GM18870 (cell line): ENCODE measurements around the gene ZSCAN31.
"Not testable (repeated sequence)": the region's sequence is repeated elsewhere in the genome, so short reads cannot be mapped to it uniquely, and the experiment has no call there.

Experiments
- ATAC-seq: cut with Tn5 transposase; IDR thresholded peaks from one replicate; pipeline ENCODE4 v1.9.1; 2021; ENCODE audit warnings: moderate library complexity; ENCODE audit not compliant: unreplicated experiment

Gene ZSCAN31

GRCh38 chr6:28323813-28324424, 12.0 kb downstream of the ZSCAN31 start:
- ATAC-seq = no peak

GRCh38 chr6:28322661-28323060, 13.3 kb downstream of the ZSCAN31 start:
- ATAC-seq = no peak

DNA sequence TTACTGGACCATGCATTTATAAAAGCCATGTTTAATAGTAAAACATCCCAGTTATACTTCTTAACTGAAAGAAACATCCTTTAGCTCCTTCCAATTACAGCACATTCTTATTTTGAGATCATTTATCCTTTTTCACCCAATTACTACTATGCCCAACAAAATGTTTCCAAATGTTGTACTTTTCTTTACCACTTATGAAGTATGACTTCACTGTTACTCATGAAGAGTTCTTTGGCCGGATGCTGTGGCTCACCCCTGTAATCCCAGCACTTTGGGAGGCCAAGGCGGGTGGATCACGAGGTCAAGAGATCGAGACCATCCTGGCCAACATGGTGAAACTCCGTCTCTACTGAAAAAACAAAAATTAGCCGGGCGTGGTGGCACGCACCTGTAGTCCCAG, 18.1 kb downstream of the ZSCAN31 start:
- ATAC-seq = not testable (repeated sequence)

GRCh38 chr6:28315628-28316027, 20.3 kb downstream of the ZSCAN31 start:
- ATAC-seq = no peak

DNA sequence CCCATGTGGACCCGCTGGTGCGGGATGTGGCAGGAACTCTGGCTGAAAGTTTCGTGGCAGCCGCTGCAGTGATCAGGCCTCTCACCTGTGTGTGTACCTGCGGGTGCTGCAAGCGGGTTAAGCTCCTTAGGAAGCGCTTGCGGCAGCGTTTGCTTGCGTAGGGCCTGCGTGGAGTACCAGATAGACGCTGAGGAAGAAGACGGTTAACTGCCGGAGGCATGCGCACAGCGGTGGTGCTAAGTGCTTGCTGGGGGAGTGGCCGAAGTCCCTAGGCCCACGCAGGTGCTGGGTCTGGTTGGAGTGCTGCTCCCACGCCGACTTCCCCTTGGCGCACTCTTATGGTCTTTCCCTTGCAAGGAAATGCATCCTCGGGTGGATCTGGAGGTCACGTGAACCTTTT, 23.0 kb downstream of the ZSCAN31 start:
- no peak for ATAC-seq

GRCh38 chr6:28311139-28311823, 24.7 kb downstream of the ZSCAN31 start:
- no peak for ATAC-seq

DNA sequence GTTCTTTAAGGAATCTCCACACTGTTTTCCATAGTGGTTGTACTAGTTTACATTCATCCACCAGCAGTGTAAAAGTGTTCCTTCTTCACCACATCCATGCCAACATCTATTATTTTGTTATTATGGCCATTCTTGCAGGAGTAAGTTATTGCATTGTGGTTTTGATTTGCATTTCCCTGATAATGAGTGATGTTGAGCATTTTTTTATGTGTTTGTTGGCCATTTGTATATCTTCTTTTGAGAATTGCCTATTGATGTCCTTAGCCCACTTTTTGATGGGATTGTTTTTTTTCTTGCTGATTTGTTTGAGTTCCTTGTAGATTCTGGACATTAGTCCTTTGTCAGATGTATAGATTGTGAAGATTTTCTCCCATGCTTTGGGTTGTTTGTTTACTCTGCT, 29.6 kb downstream of the ZSCAN31 start:
- not testable (repeated sequence) for ATAC-seq

DNA sequence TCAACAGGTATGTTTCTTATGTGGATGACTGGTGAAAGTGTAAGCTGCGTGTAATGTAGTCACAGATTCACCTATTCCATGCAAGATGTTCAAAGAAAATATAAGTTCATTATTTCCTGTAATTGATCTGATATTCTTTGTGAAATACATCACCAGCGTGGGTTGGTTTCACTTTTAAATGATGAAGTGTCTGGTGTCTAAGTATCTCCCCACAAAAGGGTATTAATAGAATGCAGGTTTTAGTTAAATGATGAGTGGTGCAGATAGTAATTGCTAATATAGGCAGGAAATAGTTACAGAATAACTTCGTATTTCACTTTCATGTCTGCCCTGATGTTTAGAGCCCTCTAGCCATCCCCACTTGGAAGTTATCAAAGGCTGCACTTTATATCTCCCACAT, 32.4 kb downstream of the ZSCAN31 start:
- peak; percentile 87 for ATAC-seq

DNA sequence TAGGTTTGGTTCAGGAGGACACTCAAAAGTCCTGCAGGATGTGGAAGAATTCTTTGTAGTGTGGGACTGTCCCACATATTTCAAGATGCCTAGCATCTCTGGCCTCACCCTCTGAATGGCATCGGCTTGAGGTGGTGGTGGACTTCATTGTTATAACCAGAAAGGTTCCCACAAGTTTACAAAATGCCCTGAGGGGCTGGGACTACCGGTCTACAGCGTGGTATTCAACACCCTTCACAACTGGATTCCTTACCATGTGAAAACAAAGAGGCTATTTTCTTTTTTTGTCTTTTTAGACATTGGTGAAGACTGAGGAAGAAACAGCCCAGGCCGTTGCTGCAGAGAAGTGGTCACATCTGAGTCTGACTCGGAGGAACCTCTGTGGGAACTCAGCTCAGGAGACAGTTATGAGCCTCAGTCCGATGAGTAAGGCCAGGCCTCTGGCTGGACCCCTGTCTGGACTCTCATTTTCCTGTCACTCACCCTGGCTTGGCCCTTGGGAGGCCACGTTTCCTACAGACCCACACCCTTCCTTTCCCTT, 39.4 kb downstream of the ZSCAN31 start:
- no peak for ATAC-seq

GRCh38 chr6:28295326-28295725, 40.6 kb downstream of the ZSCAN31 start:
- ATAC-seq = no peak

GRCh38 chr6:28291573-28291972, 44.4 kb downstream of the ZSCAN31 start:
- no peak for ATAC-seq

- no peak for ATAC-seq
Observed at GRCh38 chr6:28282926-28283325, 53.0 kb downstream of the ZSCAN31 start.

DNA sequence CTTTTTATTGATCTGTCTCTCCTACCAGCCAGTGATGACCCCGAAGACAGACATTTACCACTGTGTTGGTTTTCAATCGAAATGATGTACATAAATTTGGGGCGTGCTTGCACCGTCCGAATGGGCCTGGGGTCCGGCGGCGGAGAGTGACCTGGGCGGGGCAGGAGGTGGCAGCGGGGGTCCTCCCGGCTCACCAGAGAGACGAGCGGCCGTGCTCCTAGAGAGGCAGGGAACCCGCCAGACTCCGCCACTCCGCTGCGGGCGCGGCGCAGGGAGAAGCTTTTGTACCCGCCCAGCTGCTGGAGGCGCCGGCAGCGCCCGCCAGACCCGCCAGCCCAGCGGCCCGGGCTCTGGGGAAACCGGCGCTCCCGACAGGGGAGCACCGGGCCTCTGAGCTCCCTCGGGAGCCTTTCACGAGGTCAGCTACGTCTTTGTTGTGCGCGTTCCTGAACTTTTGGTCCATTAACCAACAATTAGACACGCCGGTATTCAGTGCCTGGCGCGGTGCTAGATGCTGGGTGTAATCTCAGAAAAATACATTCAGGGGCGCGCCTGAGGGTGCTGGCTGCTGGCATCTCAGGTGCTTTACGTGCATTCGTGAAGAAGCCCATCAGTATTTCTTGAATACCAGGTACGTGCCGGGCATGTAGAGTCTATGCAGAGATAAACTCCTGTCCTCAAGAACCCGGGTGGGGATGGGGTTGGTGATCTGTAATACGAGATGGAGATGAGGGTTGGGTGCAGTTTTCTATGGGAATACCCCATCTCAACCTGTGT, 54.5 kb downstream of the ZSCAN31 start, which contains the start of gene PGBD1:
Gene PGBD1 (plus strand): TSS at position 285 of the 777 bp plus-strand sequence. CDS start 2,242 bp downstream, outside the sequence.
- ATAC-seq = no peak

- ATAC-seq = no peak
Observed at GRCh38 chr6:28280595-28281287, 55.2 kb downstream of the ZSCAN31 start.

DNA sequence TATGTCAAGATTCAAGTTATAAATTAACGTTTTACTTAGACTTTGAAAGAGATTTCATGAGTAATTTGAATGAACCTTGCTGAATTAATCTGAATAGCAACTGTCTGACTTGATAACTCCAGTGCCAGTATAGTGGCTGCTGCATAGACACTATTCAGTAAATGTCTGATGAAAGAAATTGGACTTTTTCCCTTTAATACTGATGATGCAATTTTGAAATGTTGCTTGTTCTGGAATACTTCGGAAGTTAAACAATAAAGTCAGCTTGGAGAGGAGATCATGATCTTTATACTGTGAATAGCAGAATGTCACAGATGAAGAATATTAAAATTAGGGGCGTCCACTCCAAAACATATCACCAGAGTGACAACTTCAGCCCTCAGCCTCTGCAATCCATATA, 58.2 kb downstream of the ZSCAN31 start:
- no peak for ATAC-seq

- no peak for ATAC-seq
Observed at GRCh38 chr6:28274888-28275287, 61.1 kb downstream of the ZSCAN31 start.
